M059J (cell line): Measurements from ENCODE around the gene TRIM33. TPM values are rescaled to one million over a fixed set of nuclear protein-coding genes. Genes with fewer than 3 reads are reported as not detected.

Experiments used
- DNase-seq: peaks from one replicate; pipeline ENCODE4 v3.0.0-alpha.2; 2012; ENCODE audit warnings: low read depth
- total RNA-seq: library from RNA; depleted of rRNA; stranded (reverse); fragments of >200 nt; shearing (Covaris generic); gene quantifications from 2 replicates; pipeline ENCODE4 v1.2.3, GENCODE V29; 2014; rRNA removed

Gene TRIM33
- total RNA-seq = 20.6 and 25.0 TPM in 2 replicates

DNA sequence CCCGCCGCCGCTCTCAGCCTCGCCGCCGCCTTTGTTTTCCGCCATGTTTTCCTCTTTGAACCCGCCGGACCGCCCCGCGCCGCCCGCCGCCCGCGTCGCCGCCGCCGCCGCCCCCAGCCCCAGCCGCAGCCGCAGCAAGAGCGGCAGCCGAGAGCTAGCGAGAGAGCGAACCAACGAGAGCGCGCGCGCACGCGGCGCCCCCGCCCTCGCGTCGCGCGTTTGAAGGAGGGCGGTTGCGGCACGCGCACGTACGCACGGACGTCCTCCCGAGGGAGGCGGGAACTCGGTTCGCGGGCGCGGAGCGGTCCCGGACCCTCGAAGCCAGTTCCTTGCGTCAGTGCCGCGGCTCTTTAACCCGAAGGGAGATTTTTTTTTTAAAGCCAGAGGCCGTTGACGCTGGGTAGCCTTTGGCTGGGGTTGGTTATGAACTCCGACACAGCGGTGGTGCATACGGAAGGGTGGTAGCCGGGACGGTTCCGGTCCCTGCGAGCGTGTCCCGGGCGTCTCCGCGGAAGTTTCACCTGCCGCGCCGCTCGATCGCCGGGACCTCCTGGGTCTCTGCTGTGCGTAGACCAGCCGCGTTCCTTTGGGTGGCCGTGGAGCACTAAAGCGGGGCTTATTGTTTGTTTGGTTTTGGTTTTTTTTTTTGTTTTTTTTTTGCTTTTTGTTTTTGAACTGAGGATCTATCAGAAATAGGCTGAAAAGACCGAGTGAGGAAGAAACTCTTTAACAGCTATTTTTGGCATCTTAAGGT lies at the start of gene TRIM33:
Gene TRIM33, minus strand, starts transcription at position 172 of the 754 bp plus-strand sequence. Its CDS starts 127 bp downstream, at position 45.
- DNase-seq = peak; percentile 91

DNA sequence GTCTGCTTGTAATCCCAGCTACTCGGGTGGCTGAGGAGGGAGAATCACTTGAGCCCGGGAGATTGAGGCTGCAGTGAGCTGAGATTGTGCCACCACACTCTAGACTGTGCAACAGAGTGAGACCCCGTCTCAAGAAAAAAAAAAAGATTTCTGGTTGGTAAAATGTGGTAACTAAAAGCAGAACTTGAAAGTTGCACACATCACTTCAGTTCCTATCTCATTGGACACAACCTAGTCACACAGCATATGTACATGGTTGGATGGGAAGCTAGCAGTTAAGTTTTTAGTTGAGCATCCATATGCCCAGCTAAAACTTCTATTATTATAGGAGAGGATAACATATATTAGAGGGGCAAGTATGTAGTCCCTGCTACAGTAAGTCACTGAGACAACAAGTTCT lies 48.4 kb upstream of the TRIM33 start:
- DNase-seq = no peak

DNA sequence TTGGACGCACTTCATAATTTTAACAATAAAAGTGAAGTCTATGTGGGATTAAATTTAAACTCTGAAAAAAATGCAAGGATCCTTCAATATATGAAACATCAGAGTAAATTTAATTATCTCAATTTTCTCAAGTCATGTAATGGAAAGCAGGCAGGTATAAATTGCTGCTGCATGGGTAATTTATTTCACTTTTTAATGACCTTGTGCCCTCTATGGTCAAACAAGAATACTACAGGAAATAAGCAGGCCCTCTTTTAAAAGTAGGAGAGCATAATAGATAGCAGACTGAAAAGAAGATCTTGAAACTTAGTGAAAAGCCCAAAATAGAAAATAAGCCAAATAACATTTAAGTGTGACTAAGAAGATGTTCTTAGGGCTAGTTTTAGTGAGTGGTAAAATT lies 47.5 kb upstream of the TRIM33 start:
- peak; percentile 8 for DNase-seq

DNA sequence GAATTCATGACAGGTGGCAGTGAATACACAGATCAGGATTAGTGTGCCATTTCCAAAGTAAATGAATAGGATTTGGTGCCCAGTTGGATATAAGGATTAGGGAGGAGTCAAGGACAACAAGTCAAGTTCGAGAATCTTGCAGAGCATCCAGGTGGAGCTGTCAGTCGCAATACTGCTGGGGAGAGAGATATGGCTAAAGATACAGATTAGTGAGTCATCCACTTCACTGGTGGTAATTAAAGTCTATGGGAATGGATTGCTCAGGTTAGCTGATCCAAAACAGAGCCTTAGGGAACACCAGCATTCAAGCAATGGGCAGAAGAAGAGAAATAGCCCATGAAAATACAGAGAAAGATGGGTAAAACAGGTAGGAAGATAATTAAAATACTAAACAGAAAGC lies 43.6 kb upstream of the TRIM33 start:
- peak; percentile 5 for DNase-seq

DNA sequence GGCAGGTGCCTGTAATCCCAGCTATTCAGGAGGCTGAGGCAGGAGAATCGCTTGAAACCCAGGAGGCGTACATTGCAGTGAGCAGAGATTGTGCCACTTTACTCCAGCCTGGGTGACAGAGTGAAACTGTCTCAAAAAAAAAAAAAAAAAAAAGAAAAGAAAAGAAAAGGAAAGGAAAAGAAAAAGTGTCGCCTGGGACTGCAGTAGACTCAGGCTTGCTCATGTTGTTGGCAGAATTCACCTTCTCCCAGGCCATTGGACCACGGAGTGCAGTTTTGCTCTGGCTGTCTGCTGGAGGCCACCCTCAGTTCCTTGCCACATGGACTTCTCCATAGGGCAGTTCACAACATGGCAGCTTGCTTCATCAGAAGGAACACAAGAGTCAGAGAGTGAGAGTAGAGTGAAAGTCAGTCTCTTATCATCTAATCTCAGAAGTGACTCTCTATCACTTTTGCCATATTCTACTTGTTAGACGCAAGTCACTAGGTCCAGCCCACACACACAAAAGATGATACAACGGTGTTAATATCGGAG lies 41.2 kb upstream of the TRIM33 start:
- no peak for DNase-seq

DNA sequence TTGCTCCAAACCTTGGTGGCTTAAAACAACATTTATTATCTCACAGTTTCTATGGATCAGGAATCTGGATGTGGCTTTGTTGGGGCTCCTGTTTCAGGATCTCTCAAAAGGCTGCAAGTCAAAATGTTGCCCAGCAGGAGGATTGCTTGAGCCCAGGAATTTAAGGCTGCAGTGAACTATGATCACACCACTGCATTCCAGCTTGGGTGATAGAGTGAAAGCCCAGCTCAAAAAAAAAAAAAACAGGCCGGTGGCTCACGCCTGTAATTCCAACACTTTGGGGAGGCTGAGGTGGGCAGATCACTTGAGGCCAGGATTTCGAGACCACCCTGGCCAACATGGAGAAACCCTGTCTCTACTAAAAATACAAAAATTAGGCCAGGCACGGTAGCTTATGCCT lies 40.4 kb upstream of the TRIM33 start:
- no peak for DNase-seq

DNA sequence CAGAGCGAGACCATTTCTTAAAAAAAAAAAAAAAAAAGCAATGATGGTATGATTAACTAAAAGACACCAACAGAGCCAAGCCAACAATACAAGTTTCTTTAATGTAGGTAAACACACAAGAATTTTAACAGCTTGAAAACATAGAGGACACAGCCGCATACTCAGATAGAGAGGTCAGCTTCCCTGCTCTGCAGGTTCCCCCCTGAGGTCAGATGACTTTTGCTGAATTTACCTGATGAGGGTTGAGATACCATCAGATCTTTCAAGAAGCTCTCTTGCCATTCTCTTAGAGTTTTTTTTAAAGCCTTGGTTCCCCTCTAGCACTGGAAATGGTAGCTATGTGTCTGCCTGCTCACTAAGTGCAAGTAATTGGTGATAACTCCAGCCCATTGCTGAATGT lies 39.3 kb upstream of the TRIM33 start:
- no peak for DNase-seq

DNA sequence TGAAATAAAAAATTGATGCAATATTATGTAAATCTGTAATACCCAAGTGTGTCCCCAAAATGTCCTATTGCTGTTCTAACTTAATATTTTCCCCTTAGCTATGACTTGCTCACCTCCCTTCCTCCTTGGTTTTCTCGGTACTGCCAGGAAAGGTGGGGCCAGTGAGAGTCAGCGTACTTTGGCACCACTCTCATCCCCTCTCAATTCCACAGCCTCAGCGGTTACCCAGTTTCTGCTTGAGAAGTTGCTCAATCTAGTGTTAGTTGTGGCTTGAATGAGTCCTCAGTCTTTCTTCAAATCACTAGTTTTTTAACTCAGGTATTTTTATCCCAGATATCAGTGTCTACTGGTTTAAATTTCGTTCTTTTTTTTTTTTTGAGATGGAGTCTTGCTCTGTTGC lies 38.1 kb upstream of the TRIM33 start:
- peak; percentile 2 for DNase-seq

DNA sequence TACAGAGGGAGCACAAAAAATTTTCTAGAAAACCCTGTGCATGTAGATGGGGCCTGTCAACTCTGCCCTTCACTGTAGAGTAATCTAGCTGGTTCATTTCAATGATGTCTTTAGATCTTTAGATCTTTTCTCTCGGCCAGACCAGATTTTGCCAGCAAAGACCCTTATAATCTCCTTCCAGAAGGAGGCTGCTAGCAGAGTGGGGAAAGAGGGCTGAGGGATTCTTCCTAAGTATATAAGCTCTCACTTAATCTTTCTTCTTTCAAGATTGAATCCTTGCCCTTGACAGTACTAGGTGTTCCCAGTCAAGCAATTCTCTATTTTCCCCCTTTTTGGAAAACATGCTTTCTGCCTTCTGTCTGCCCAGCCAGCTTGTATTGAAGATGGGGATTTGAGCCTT lies 36.1 kb upstream of the TRIM33 start:
- DNase-seq = no peak

DNA sequence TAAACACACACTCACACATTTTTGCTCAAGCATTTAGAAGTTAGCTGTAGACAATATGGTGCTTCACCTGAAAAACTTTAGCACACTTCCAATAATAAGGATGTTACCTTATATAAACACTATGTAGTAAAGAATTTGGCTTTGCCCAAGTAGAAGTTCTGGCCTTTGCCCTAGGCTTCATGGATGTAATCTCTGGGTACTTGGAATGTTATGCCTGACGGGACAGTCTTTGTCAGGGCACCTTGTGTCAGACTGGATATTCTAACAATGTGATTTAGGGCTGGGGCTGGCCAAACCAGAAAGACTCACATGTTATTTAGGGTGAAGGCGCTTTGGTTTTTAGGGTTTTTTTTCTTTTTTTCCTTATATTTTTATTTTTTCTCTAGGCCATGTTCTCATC lies 34.8 kb upstream of the TRIM33 start:
- DNase-seq = no peak

DNA sequence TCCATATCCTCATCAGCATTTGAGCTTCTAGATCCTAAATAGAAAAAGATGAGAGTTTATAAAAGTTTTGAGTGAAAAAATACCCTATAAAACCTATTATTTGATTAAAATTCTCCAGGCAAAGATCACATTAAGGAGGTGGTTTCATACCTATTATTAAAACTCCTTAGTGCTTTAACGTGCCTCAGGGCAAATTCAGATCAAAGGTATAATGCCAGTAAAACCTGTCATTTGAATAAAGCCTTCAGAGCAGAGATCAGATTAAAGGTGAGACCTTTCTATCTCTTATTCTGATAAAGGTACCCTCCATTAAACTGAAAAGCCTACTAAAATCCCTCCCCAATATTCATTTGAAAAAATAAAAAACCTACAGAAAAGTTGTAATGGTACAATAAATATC lies 34.3 kb upstream of the TRIM33 start:
- DNase-seq = no peak

DNA sequence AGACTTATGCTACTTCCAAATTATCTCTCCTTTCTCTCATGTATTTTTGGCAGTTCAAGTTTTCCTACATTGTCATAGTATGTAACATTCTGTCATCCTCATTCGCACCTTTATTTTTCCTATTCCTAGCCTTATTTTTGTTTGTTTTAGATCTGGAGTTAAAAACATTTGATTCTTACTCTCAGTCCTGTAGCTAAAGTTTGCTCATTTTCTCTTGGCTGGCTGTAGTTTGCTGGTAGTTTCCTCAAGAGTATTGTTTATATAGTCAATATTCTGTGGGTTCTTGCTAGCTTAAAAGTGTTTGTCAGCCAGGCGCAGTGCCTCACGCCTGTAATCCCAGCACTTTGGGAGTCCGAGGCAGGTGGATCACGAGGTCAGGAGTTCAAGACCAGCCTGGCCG lies 29.8 kb upstream of the TRIM33 start:
- no peak for DNase-seq

DNA sequence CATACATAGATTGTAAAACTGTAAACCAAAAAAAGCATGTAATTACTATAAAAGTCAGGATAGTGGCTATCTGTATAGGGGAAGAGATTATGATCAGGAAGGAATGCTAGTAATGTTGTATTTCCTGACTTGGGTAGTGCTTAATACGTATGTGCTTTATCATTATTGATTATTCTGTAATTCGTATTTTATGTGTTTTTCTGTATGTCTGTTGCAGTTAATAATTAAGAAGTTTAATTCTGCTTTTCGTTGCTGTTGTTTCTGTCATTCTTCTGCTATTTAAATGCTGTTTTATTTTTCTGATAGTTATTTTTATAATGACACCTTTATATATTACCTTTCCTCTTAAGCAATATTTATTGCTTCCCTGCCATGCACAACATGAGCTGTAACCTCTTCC lies 29.3 kb upstream of the TRIM33 start:
- no peak for DNase-seq

DNA sequence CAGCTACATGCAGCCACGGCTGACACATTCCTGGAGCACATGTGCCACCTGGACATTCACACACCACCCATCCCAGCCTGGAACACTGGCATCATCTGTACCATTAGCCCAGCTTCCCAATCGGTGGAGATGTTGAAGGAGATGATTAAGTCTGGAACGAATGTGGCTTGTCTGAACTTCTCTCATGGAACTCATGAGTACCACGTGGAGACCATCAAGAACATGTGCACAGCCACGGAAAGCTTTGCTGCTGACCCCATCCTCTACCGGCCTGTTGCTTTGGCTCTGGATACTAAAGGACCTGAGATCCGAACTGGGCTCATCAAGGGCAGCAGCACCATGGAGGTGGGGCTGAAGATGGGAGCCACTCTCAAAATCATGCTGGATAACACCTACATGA lies 25.0 kb upstream of the TRIM33 start:
- no peak for DNase-seq

DNA sequence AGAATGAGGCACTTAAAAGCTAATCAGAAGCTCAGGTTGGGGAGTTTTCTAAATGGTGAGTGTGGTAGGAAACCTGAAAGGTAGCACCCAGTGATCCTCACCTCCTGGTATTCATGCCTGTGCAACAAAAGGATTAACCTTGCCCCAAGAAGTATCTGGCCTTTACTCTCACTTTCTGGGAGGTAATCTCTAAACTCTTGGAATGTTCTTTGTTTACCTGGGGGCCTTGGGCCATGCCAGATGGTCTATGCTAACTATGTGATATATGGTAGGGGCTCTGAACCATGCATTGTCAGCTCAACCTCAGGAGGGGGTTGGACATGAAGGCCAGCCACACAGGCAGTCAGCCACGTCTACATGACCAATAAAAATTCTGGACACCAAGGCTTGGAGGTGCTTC lies 24.4 kb upstream of the TRIM33 start:
- no peak for DNase-seq

DNA sequence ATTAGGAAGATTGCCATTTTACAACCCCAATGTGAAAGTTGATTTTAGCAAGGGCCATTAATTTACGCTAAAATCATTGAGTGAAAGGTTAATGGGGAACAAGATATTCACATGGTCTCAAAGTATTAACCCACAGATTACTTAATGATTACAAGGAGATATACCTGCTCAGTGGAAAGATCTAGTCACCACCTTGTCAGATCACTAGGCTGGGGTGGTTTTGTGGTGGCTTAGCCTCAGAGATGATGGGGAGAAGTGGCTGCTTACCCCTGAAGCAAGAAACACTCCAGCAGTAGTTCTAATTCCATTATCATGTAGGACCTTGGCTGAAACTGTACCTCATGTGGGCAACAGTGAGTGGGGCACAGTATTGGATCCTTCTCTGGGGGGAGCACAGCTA lies 20.1 kb upstream of the TRIM33 start:
- DNase-seq = no peak

DNA sequence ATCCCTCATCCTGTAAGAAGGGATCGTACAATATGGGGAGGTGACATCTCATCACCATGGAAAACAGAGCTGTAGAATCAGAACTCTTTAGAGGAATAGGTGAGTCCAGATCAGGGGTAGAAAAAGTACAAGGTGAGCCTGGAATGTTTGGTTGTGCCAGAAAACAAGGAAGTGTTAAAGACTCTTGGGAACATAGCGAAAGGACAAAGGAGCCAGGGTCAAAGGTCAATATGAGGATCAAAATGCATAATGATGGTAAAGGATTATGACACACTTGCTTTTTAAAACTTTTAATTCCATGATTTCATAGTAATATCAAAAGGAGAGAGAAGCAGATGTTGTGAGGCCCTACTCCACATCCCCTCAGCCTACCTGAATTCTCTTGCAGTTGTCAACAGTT lies 19.2 kb upstream of the TRIM33 start:
- no peak for DNase-seq

DNA sequence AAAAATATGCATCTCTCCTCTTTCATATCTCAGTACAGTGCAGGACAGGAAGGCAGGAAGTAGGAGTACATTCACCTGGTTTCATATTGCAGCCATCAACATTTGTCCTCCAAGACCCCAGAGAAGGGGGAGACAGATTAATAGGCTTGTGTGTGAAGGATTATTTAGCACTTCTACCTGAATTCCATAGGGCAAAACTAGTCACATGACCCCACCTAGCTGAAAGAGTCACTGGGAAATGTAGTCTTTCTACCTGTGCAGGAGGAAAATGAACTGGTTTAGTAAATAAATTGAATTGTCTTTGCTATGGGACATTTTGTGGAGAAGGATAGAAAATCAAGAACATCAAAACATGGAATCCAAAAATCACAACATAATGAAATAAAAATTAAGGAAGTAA lies 13.9 kb upstream of the TRIM33 start:
- DNase-seq = no peak

DNA sequence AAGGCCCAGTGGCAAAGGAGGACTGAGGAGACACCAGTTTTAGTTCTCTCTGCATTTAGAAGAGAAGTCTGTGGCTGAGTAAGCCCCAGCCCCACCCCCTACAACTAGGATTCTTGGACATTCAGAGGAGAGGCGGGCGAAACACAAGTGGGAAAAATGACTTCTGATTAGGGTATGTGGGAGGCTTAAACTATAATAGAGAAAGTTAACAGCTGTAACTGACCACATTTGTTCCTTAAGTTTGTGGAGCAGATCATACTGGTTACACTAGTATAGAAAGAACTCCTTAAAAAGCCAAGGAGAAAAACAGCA lies 11.2 kb upstream of the TRIM33 start:
- no peak for DNase-seq

DNA sequence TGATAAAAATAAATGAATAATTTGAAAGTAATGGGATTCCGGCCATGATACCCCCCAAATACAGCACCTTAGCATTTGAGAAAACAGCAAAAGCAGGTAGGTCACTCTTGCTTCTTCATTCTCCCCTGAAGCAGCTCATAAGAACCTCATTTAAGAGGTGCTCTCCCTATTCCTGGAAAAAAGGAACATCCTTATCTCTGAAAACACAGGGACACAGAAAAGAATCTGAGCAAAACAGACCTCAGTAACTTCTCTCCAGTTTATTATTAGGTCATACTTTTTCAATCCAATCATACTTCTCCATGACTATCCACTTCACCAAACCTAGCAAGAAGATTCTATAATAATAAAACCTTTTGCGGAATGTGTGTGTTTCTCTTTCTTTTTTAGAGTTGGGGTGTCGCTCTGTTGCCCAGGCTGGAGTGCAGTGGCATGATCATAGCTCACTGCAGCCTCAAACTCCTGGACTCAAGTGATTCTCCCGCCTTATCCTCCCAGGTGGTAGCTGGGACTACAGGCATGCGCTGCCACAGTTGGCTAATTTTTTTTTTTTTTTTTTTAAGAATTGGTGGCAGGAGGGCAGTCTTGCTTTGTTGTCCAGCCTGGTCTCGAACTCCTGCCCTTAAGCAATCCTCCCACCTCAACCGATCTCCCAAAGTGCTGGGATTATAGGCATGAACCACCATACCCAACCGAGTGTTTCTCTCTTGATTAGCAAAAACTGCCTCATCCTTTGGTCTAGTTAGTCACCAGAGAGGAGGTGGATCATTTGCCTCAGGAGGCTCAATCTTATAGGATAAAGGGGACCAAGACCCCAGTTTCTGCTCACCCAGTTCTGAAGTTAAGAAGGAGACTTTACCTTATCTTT lies 10.6 kb upstream of the TRIM33 start:
- DNase-seq = no peak

DNA sequence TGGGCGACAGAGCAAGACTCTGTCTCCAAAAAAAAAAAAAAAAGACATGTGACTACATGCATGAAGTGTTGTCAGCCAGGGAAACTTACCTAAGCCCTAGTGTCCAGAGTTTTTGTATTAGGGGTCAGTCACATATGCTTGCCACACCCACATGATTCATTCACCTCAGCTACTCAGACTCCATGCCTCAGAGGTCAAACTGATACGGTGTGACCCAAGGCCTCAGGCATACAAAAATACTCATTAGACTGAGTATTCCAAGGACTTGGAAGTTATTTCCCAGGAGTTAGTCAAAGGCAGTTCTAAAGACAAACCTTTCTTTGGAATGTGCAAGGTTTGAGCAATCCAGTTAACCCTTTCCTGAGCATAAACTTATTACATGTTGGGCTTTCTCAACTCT lies 6.3 kb upstream of the TRIM33 start:
- DNase-seq = peak; percentile 64

DNA sequence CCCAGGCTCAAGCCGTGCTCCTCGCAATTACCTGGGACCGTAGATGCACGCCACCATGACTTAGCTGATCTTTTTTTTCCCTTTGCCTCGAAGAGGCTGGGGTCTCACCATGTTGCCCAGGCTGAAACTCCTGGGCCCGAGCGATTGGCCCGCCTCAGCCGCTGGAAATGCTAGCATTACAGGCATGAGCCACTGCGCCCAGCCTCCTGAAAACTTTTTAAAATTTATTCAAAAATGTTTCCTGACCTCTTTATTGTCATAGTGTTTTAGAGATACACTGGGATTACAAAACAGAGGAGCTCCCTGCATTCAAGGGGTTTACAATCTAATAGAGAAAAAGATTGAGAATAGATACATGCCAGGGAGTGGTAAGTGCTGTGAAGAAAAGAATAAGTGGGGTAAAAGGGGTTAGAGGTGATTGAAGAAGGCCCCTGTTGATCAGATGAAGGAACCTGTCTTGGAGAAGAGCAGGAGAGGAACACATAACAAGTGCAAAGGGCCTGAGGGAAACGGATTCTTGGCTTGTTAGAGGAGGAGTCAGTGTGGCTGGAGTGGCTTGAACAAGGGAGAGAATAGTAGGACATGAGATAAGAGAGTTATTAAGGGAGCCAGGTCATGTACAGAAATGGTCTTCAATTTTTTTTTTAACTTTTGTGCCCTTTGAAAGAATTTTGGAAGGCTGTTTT lies 1.7 kb upstream of the TRIM33 start:
- DNase-seq = no peak
